Osteocyte (in vitro differentiated cells): ENCODE results near the gene EPHB6. TPM values are rescaled to one million over a fixed set of nuclear protein-coding genes. Genes with fewer than 3 reads are reported as not detected.

Source experiments
- DNase-seq: peaks from one replicate; pipeline ENCODE4 v3.0.0; 2021; ENCODE audit warnings: mixed read lengths; ENCODE audit not compliant: unreplicated experiment; ENCODE audit errors: extremely low spot score
- H3K27ac Mint-ChIP-seq: one replicate; pipeline ENCODE4 v1.8.0; 2021; ENCODE audit warnings: mild to moderate bottlenecking, mixed read lengths; ENCODE audit not compliant: unreplicated experiment
- H3K27me3 Mint-ChIP-seq: one replicate; pipeline ENCODE4 v1.8.0; 2021; ENCODE audit warnings: mixed read lengths; ENCODE audit not compliant: unreplicated experiment
- H3K36me3 Mint-ChIP-seq: one replicate; pipeline ENCODE4 v1.8.0; 2021; ENCODE audit warnings: mixed read lengths; ENCODE audit not compliant: unreplicated experiment
- H3K4me1 Mint-ChIP-seq: one replicate; pipeline ENCODE4 v1.8.0; 2021; ENCODE audit warnings: mixed read lengths; ENCODE audit not compliant: unreplicated experiment
- H3K4me3 Mint-ChIP-seq: one replicate; pipeline ENCODE4 v1.8.0; 2021; ENCODE audit warnings: mild to moderate bottlenecking, moderate library complexity, mixed read lengths; ENCODE audit not compliant: unreplicated experiment
- H3K9me3 Mint-ChIP-seq: one replicate; pipeline ENCODE4 v1.8.0; 2021; ENCODE audit warnings: mixed read lengths; ENCODE audit not compliant: unreplicated experiment
- CTCF ChIP-seq: fragments of 200-600 bp; sonication (generic); IDR thresholded peaks from 2 replicates; pipeline ENCODE4 v1.5.0; 2021; ENCODE audit warnings: antibody characterized with exemption, mild to moderate bottlenecking, moderate library complexity
- total RNA-seq: library from RNA; stranded (reverse); gene quantifications from 2 replicates; pipeline ENCODE4 v1.2.1, GENCODE V29; 2021

EPHB6 gene
- total RNA-seq, 1 donor from 2014 or later: 13.7 TPM

DNA sequence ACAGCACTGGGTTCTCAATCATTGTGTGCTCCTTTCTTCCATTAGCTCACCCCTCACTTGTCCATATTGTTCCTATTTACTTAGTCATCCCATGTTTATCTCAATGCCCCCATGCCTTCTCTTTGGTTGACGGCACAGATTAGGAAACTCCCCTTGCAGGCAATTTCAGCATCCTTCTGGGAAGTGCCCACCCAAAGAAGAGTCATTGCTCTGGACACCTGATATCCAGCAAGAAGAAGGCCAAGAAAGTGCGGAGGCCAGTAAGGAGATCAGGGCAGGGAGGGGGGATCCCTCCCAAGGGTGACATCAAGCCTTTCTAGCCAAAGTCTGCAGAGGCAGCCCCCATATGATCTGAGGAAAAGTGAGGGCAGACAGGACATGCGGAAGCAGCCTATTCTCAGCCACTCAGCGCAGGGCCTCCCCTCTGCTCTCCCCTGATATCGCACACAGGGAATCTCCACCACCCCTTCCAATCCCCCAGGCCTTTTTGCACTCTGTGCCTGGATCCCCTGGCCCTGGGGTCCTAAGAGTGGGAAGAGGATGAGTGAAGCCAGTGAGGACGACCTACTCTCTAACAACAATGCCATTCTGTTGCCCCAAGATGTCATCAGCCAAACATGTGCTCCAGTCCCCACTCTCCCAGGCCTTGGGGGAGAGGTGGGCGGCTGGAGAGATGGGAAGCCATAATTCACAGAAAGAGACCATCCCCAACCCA, 28.9 kb downstream of the EPHB6 start:
- H3K27ac Mint-ChIP-seq: no peak overlapping the region
- DNase-seq: peak; percentile 69
- H3K36me3 Mint-ChIP-seq: no peaks in the 10 kb centered on the region
- no peak for TF ChIP-seq CTCF
- H3K27me3 Mint-ChIP-seq: peaks cover 14% of the 10 kb centered on the region
- H3K4me3 Mint-ChIP-seq: no peak overlapping the region
- H3K9me3 Mint-ChIP-seq: no peaks in the 10 kb centered on the region
- H3K4me1 Mint-ChIP-seq: no peaks in the 10 kb centered on the region

- Mint-ChIP-seq H3K27ac (no peak overlapping the region), H3K9me3 (no peaks in the 10 kb centered on the region)
- no peak for TF ChIP-seq CTCF
These were observed 29.4 kb downstream of the EPHB6 start for GRCh38 chr7:142884286-142884640.

GRCh38 chr7:142885311-142886230, 30.7 kb downstream of the EPHB6 start, which contains the start of gene TRPV6:
TSS of gene TRPV6 (minus strand) at chr7:142885745.
- Mint-ChIP-seq H3K4me1 (no peaks in the 10 kb centered on the region), H3K4me3 (no peak within 1 kb of the TSS), H3K36me3 (no peaks in the 10 kb centered on the region), H3K9me3 (no peaks in the 10 kb centered on the region), H3K27me3 (peaks cover 4% of the 10 kb centered on the region), H3K27ac (no peak within 1 kb of the TSS)
- DNase-seq: peak; percentile 83
- TF ChIP-seq CTCF: no peak

More at GRCh38 chr7:142884286-142884640, 29.4 kb downstream of the EPHB6 start:
- Mint-ChIP-seq H3K4me1 (no peaks in the 10 kb centered on the region), H3K36me3 (no peaks in the 10 kb centered on the region), H3K27me3 (peaks cover 14% of the 10 kb centered on the region), H3K4me3 (no peak overlapping the region)
- no peak for DNase-seq

GRCh38 chr7:142886866-142887265, 32.0 kb downstream of the EPHB6 start:
- DNase-seq: peak; percentile 54
- H3K4me1 Mint-ChIP-seq: no peaks in the 10 kb centered on the region
- peaks cover 1% of the 10 kb centered on the region for H3K27me3 Mint-ChIP-seq
- no peaks in the 10 kb centered on the region for H3K9me3 Mint-ChIP-seq
- H3K4me3 Mint-ChIP-seq: no peak overlapping the region
- TF ChIP-seq CTCF: no peak
- H3K36me3 Mint-ChIP-seq: no peaks in the 10 kb centered on the region
- H3K27ac Mint-ChIP-seq: no peak overlapping the region
